H9 (cell line): ENCODE results near the gene BST2. TPM values are rescaled to one million over a fixed set of nuclear protein-coding genes. Genes with fewer than 3 reads are reported as not detected.

Experiments used
- DNase-seq: peaks from one replicate; pipeline ENCODE4 v3.0.0-alpha.2; 2017
- H2AFZ ChIP-seq: one replicate; pipeline ENCODE4 v1.6.1; 2013; ENCODE audit warnings: mild to moderate bottlenecking, low read length, control low read depth, moderate library complexity
- H2AK5ac ChIP-seq: 2 replicates; pipeline ENCODE4 v1.6.1; 2013; ENCODE audit warnings: low read length, control low read depth, mixed read lengths; ENCODE audit not compliant: insufficient read length
- H2BK120ac ChIP-seq: one replicate; pipeline ENCODE4 v1.6.1; 2013; ENCODE audit warnings: low read depth, mild to moderate bottlenecking, low read length, control low read depth, inconsistent platforms; ENCODE audit not compliant: poor library complexity, severe bottlenecking
- H2BK12ac ChIP-seq: 2 replicates; pipeline ENCODE4 v1.6.1; 2013; ENCODE audit warnings: low read length, control low read depth, mixed read lengths, low read depth; ENCODE audit not compliant: insufficient read length
- H2BK15ac ChIP-seq: 2 replicates; pipeline ENCODE4 v1.6.1; 2013; ENCODE audit warnings: low read depth, low read length, control low read depth
- H2BK20ac ChIP-seq: one replicate; pipeline ENCODE4 v1.6.1; 2013; ENCODE audit warnings: low read depth, mild to moderate bottlenecking, low read length, control low read depth, inconsistent platforms; ENCODE audit not compliant: poor library complexity, severe bottlenecking
- H2BK5ac ChIP-seq: 2 replicates; pipeline ENCODE4 v1.6.1; 2013; ENCODE audit warnings: low read length, control low read depth, mixed read lengths; ENCODE audit not compliant: insufficient read length
- H3K14ac ChIP-seq: 2 replicates; pipeline ENCODE4 v1.6.1; 2013; ENCODE audit warnings: low read length, control low read depth; ENCODE audit not compliant: insufficient read depth
- H3K18ac ChIP-seq: 2 replicates; pipeline ENCODE4 v1.6.1; 2013; ENCODE audit warnings: low read depth, mild to moderate bottlenecking, mixed read lengths, low read length, control low read depth; ENCODE audit not compliant: insufficient read length
- H3K23ac ChIP-seq: 2 replicates; pipeline ENCODE4 v1.6.1; 2013; ENCODE audit warnings: low read length, control low read depth, mixed read lengths, low read depth; ENCODE audit not compliant: insufficient read length
- H3K23me2 ChIP-seq: 2 replicates; pipeline ENCODE4 v1.6.1; 2013; ENCODE audit warnings: low read depth, mild to moderate bottlenecking, mixed read lengths, low read length, control low read depth; ENCODE audit not compliant: insufficient read length, poor library complexity, severe bottlenecking
- H3K27ac ChIP-seq: 2 replicates; pipeline ENCODE4 v1.5.1; 2013; ENCODE audit warnings: low read length, control low read depth, mixed read lengths, low read depth; ENCODE audit not compliant: insufficient read length
- H3K27me3 ChIP-seq: 2 replicates; pipeline ENCODE4 v1.6.1; 2013; ENCODE audit warnings: low read length, control low read depth, inconsistent platforms; ENCODE audit not compliant: insufficient read depth
- H3K4ac ChIP-seq: 2 replicates; pipeline ENCODE4 v1.6.1; 2013; ENCODE audit warnings: low read depth, mild to moderate bottlenecking, control low read depth, inconsistent platforms, low read length, moderate library complexity
- H3K4me1 ChIP-seq: 2 replicates; pipeline ENCODE4 v1.6.1; 2013; ENCODE audit warnings: low read length, control low read depth, inconsistent platforms; ENCODE audit not compliant: insufficient read depth
- H3K4me2 ChIP-seq: 2 replicates; pipeline ENCODE4 v1.6.1; 2013; ENCODE audit warnings: low read length, control low read depth, mixed read lengths; ENCODE audit not compliant: insufficient read length, insufficient read depth
- H3K56ac ChIP-seq: 2 replicates; pipeline ENCODE4 v1.6.1; 2013; ENCODE audit warnings: low read depth, mild to moderate bottlenecking, mixed read lengths, low read length, control low read depth; ENCODE audit not compliant: insufficient read length
- H3K79me1 ChIP-seq: 2 replicates; pipeline ENCODE4 v1.6.1; 2013; ENCODE audit warnings: low read depth, mild to moderate bottlenecking, moderate library complexity, low read length, control low read depth, inconsistent platforms; ENCODE audit not compliant: insufficient read depth, poor library complexity, severe bottlenecking
- H3K79me2 ChIP-seq: 2 replicates; pipeline ENCODE4 v1.6.1; 2013; ENCODE audit warnings: low read length, control low read depth, inconsistent platforms; ENCODE audit not compliant: insufficient read depth
- H3K9ac ChIP-seq: 2 replicates; pipeline ENCODE4 v1.6.1; 2013; ENCODE audit warnings: low read length, control low read depth, mixed read lengths; ENCODE audit not compliant: insufficient read length; ENCODE audit errors: extremely low read depth
- H3K9me3 ChIP-seq: one replicate; pipeline ENCODE4 v1.6.1; 2013; ENCODE audit warnings: low read depth, low read length, inconsistent platforms; ENCODE audit not compliant: control insufficient read depth
- H3T11ph ChIP-seq: one replicate; pipeline ENCODE4 v1.6.1; 2013; ENCODE audit warnings: mild to moderate bottlenecking, low read length, control low read depth, inconsistent platforms
- H4K20me1 ChIP-seq: one replicate; pipeline ENCODE4 v1.6.1; 2013; ENCODE audit not compliant: control insufficient read depth, insufficient read length, insufficient read depth
- H4K5ac ChIP-seq: 2 replicates; pipeline ENCODE4 v1.6.1; 2013; ENCODE audit warnings: low read depth, mild to moderate bottlenecking, mixed read lengths, low read length, control low read depth; ENCODE audit not compliant: insufficient read length
- H4K8ac ChIP-seq: replicated peaks from 2 replicates; pipeline ENCODE4 v1.6.1; 2013; ENCODE audit warnings: low read length, control low read depth, mixed read lengths, low read depth; ENCODE audit not compliant: insufficient read length
- H4K91ac ChIP-seq: 2 replicates; pipeline ENCODE4 v1.6.1; 2013; ENCODE audit warnings: low read depth, mild to moderate bottlenecking, moderate library complexity, mixed read lengths, low read length, control low read depth; ENCODE audit not compliant: insufficient read length
- H3K27ac Mint-ChIP-seq, 3 experiments: 2 replicates in 2 of 3; 3 replicates in 1 of 3; pipeline ENCODE4 v1.8.0; 2020 to 2021; ENCODE audit warnings: mixed read lengths in 3 of 3, mild to moderate bottlenecking in 1 of 3, moderate library complexity in 1 of 3
- H3K27me3 Mint-ChIP-seq: 2 replicates; pipeline ENCODE4 v1.8.0; 2021; ENCODE audit warnings: low read depth, mild to moderate bottlenecking, moderate library complexity, mixed read lengths
- H3K36me3 Mint-ChIP-seq, 3 experiments: 2 replicates in 2 of 3; 3 replicates in 1 of 3; pipeline ENCODE4 v1.8.0; 2020 to 2021; ENCODE audit warnings: low read depth in 3 of 3, mixed read lengths in 3 of 3; ENCODE audit not compliant: insufficient read depth in 1 of 3
- H3K4me1 Mint-ChIP-seq, 2 experiments: 2 replicates each; pipeline ENCODE4 v1.8.0; 2020; ENCODE audit warnings: mixed read lengths in 2 of 2
- H3K4me3 Mint-ChIP-seq, 2 experiments: 2 replicates in 1 of 2; 3 replicates in 1 of 2; pipeline ENCODE4 v1.8.0; 2020 to 2021; ENCODE audit warnings: mild to moderate bottlenecking in 2 of 2, mixed read lengths in 2 of 2, moderate library complexity in 1 of 2
- H3K9me3 Mint-ChIP-seq, 2 experiments: 2 replicates in 1 of 2; 3 replicates in 1 of 2; pipeline ENCODE4 v1.8.0; 2020; ENCODE audit warnings: mild to moderate bottlenecking in 2 of 2, mixed read lengths in 2 of 2, moderate library complexity in 1 of 2
- WGBS: extraction: QIAGEN DNeasy Blood & Tissue Kit; methylation state at CpG from one replicate; pipeline ENCODE4 v1.1.7; 2013; ENCODE audit warnings: missing lambda C conversion rate, low lambda C conversion rate, mixed read lengths; ENCODE audit not compliant: insufficient read length; ENCODE audit errors: extremely low coverage; 5-methylcytosine and 5-hydroxymethylcytosine counted together
- total RNA-seq: library from RNA; stranded (reverse); gene quantifications from 2 replicates; pipeline ENCODE4 v1.2.1, GENCODE V29; 2021
- TF ChIP-seq, protein P1 (sequence below): fragments of 200-600 bp; sonication (generic); conservative IDR thresholded peaks from 3 replicates; pipeline ENCODE4 v1.8.0; 2021; ENCODE audit warnings: antibody characterized with exemption, mild to moderate bottlenecking

Gene BST2
- total RNA-seq, 1 experiment from 2014 or later, result 63.3 TPM

DNA sequence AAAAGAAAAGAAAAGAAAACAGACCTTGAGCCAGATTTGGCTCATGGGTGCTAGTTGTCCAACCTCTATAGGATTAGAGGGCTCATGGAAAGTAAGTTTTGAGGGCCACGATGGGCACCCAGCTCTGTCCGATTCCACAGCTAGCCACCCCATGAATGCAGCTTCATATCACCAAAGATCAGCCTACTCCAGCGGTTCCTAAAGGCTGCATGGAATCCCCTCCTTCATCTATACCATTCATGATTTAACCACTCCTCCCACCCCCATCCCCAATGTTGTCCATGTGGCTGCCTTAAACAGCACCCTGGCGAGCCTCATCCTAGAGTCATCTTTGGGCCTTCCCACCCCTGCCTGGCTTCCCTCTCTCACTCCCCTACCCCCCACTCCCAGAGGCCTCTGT, 16.5 kb upstream of the BST2 start:
- Histone ChIP-seq H3K27ac (no peak overlapping the region), H3K23me2 (peaks cover 11% of the 10 kb centered on the region), H2BK12ac (no peak overlapping the region), H2AK5ac (no peak overlapping the region), H4K5ac (no peak overlapping the region), H4K20me1 (no peaks in the 10 kb centered on the region), H3K4me1 (no peaks in the 10 kb centered on the region; the same call in 1 of the 2 replicates), H3K14ac (no peak overlapping the region), H3K79me2 (no peaks in the 10 kb centered on the region), H2BK120ac (no peak overlapping the region), H2AFZ (no peak overlapping the region), H2BK5ac (no peak overlapping the region), H3K27me3 (no peaks in the 10 kb centered on the region), H4K8ac (no peak overlapping the region), H3T11ph (no peak overlapping the region), H3K9ac (no peak overlapping the region), H2BK20ac (no peak overlapping the region), H3K56ac (no peak overlapping the region), H3K18ac (no peak overlapping the region), H3K23ac (no peak overlapping the region), H4K91ac (no peak overlapping the region), H3K9me3 (no peaks in the 10 kb centered on the region), H3K4ac (no peak overlapping the region), H3K79me1 (no peaks in the 10 kb centered on the region), H3K4me2 (no peak overlapping the region), H2BK15ac (no peak overlapping the region)
- no CpG with 5 or more reads among the region's 4 CpGs for WGBS
- TF ChIP-seq, protein P1, sequence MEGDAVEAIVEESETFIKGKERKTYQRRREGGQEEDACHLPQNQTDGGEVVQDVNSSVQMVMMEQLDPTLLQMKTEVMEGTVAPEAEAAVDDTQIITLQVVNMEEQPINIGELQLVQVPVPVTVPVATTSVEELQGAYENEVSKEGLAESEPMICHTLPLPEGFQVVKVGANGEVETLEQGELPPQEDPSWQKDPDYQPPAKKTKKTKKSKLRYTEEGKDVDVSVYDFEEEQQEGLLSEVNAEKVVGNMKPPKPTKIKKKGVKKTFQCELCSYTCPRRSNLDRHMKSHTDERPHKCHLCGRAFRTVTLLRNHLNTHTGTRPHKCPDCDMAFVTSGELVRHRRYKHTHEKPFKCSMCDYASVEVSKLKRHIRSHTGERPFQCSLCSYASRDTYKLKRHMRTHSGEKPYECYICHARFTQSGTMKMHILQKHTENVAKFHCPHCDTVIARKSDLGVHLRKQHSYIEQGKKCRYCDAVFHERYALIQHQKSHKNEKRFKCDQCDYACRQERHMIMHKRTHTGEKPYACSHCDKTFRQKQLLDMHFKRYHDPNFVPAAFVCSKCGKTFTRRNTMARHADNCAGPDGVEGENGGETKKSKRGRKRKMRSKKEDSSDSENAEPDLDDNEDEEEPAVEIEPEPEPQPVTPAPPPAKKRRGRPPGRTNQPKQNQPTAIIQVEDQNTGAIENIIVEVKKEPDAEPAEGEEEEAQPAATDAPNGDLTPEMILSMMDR, result no peak
- Mint-ChIP-seq H3K4me3 (peak overlapping the region in 1 of 2 experiments; percentile 26; a peak in 1 of 5 replicates), H3K36me3 (peaks cover 0 to 10% (median 4%) of the 10 kb centered on the region in 3 experiments; a peak in 2 of 7 replicates), H3K4me1 (peaks cover 19 to 34% of the 10 kb centered on the region in 2 experiments), H3K9me3 (no peaks in the 10 kb centered on the region; a peak in 1 of 5 replicates), H3K27ac (no peak overlapping the region), H3K27me3 (peaks cover 7% of the 10 kb centered on the region)
- no peak for DNase-seq
